B cell (primary cell): ENCODE results near the gene CMTM7.

ENCODE experiments used
- EZH2 ChIP-seq: IDR thresholded peaks from 2 replicates; pipeline ENCODE4 v1.6.1; 2012; ENCODE audit warnings: borderline replicate concordance, low read depth, mild to moderate bottlenecking, moderate library complexity, low read length; ENCODE audit not compliant: insufficient read depth, poor library complexity, severe bottlenecking
- TF ChIP-seq, protein P1 (sequence below): fragments of 200-600 bp; IDR thresholded peaks from one replicate; pipeline ENCODE4 v1.8.0; 2022; ENCODE audit warnings: antibody characterized with exemption, mild to moderate bottlenecking

DNA sequence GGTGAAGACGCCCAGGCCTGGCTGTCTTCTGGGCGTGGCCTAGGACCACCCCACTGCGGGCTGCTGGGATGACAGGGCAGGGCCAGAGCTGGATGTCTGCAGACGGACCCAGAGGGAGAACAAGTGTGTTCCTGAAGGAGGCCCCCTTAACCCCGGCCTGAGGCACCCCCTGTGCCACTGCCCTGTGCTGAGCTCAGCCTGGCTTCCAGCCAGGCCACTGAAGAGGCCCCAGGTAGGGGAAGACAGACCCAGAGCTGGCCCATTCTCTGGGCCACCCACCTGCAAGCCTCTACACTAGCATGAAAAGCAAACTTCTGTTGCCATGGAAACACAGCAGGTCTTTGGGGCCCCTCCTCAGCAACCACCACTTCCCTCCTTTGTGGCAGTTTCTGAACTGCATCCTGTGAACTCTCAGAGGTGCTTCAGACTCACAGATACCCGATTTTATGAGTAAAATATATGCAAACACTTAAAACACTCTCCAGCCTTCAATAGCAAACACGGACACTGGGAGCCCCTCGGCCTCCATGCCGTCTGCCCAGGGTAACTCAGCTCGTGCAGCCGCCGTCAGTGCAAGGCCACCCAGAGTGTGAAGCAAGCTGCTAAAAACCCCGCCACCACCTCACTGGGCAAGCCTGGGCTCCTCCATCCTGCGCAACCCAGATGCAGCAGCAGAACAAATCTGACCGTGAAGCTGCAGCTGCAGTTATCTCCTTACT is 68.5 kb downstream of the CMTM7 start:
- TF ChIP-seq, protein P1, sequence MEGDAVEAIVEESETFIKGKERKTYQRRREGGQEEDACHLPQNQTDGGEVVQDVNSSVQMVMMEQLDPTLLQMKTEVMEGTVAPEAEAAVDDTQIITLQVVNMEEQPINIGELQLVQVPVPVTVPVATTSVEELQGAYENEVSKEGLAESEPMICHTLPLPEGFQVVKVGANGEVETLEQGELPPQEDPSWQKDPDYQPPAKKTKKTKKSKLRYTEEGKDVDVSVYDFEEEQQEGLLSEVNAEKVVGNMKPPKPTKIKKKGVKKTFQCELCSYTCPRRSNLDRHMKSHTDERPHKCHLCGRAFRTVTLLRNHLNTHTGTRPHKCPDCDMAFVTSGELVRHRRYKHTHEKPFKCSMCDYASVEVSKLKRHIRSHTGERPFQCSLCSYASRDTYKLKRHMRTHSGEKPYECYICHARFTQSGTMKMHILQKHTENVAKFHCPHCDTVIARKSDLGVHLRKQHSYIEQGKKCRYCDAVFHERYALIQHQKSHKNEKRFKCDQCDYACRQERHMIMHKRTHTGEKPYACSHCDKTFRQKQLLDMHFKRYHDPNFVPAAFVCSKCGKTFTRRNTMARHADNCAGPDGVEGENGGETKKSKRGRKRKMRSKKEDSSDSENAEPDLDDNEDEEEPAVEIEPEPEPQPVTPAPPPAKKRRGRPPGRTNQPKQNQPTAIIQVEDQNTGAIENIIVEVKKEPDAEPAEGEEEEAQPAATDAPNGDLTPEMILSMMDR, result no peak
- no peak for TF ChIP-seq EZH2
